Testis (tissue), 3 donors: ENCODE results near the gene PLPPR3. TPM values are rescaled to one million over a fixed set of nuclear protein-coding genes. Genes with fewer than 3 reads are reported as not detected.

ENCODE experiments used
- microRNA counts, 2 donors: library from miRNA; unstranded; fragments of <30 nt; microRNA quantifications; one replicate each; lab custom pipeline; 2016
- microRNA-seq, 2 donors: library from miRNA; unstranded; fragments of <30 nt; microRNA quantifications; one replicate each; pipeline ENCODE4, GENCODE V29; 2016; ENCODE audit warnings: borderline number of aligned reads in 2 of 2, borderline replicate concordance in 1 of 2
- polyA plus RNA-seq: library from polyadenylated mRNA; stranded (reverse); fragments of 350-450 nt; fragmentation: Illumina TruSeq; extraction: RNeasy Lipid Tissue Mini Kit (QIAGEN cat#74804); gene quantifications from one replicate; pipeline ENCODE4 v1.2.3, GENCODE V29; 2014; ENCODE audit warnings: low read depth, low replicate concordance; ENCODE audit not compliant: insufficient read depth
- small RNA-seq, 2 donors: library from RNA; depleted of rRNA; stranded (forward); fragments of <200 nt; gene quantifications; one replicate each; pipeline ENCODE3, GENCODE V24; 2016
- total RNA-seq, 2 donors: library from RNA; depleted of rRNA; stranded (reverse); fragments of >200 nt; gene quantifications; one replicate each; pipeline ENCODE4 v1.2.3, GENCODE V29; 2016

Gene PLPPR3
- total and polyA plus RNA-seq, 3 donors from 2014 or later = 2.7 to 20.1 (median 16.9) TPM

MicroRNAs encoded within 50 kb of the gene (microRNA counts, 767-probe panel; counts per million panel counts)
- microRNA hsa-miR-3187-3p (lab: Ali Mortazavi, UCI) = 0 to 152 counts per million in 2 donors

Small RNAs within 50 kb of the gene (microRNA-seq; reads per million reads assigned to microRNA genes)
- gene MIR3187 (7.6 reads per million in 2 donors), gene MIR4745 (0.70 to 4.1 reads per million in 2 donors)

Small RNAs within 50 kb of the gene (small RNA-seq; reads per million reads assigned to genes)
- gene MIR3187 = 0 reads per million in 2 donors

Other genes with a start within 250 kb of the PLPPR3 start
- gene BSG, start 249.4 kb downstream of the PLPPR3 start, total RNA-seq = 1,000 to 10,000 TPM; 1,391 to 1,458 TPM
- gene BSG, start 249.4 kb downstream of the PLPPR3 start, polyA plus RNA-seq = 870 TPM
- gene HCN2, start 232.1 kb downstream of the PLPPR3 start, total RNA-seq = 10 to 100 TPM in 1 of 2 donors, 1 to 10 TPM in 1; 6.6 to 12.4 TPM
- 5.5 TPM for gene HCN2, start 232.1 kb downstream of the PLPPR3 start, polyA plus RNA-seq
- 100 to 1,000 TPM; 116 to 137 TPM for gene POLRMT, start 188.4 kb downstream of the PLPPR3 start, total RNA-seq
- gene POLRMT, start 188.4 kb downstream of the PLPPR3 start, polyA plus RNA-seq = 178 TPM
- 1 to 10 TPM; 1.8 to 3.1 TPM for gene FGF22, start 182.1 kb downstream of the PLPPR3 start, total RNA-seq
- gene FGF22, start 182.1 kb downstream of the PLPPR3 start, polyA plus RNA-seq = 2.6 TPM
- gene RNF126, start 158.7 kb downstream of the PLPPR3 start, total RNA-seq = 100 to 1,000 TPM; 148 to 158 TPM
- 107 TPM for gene RNF126, start 158.7 kb downstream of the PLPPR3 start, polyA plus RNA-seq
- gene FSTL3, start 145.6 kb downstream of the PLPPR3 start, total RNA-seq = 100 to 1,000 TPM; 343 to 397 TPM
- 98.6 TPM for gene FSTL3, start 145.6 kb downstream of the PLPPR3 start, polyA plus RNA-seq
- not detected for gene PRSS57, start 126.5 kb downstream of the PLPPR3 start, total RNA-seq
- not detected for gene PRSS57, start 126.5 kb downstream of the PLPPR3 start, polyA plus RNA-seq
- 10 to 100 TPM; 35.5 to 47.8 TPM for gene PALM, start 113.0 kb downstream of the PLPPR3 start, total RNA-seq
- gene PALM, start 113.0 kb downstream of the PLPPR3 start, polyA plus RNA-seq = 46.4 TPM
- gene MISP, start 70.8 kb downstream of the PLPPR3 start, total RNA-seq = 1 to 10 TPM; 1.1 to 3.1 TPM
- 1.1 TPM for gene MISP, start 70.8 kb downstream of the PLPPR3 start, polyA plus RNA-seq
- 100 to 1,000 TPM; 168 to 196 TPM for gene PTBP1, start 24.5 kb downstream of the PLPPR3 start, total RNA-seq
- 116 TPM for gene PTBP1, start 24.5 kb downstream of the PLPPR3 start, polyA plus RNA-seq
- 1 to 10 TPM; 5.4 to 5.8 TPM for gene AZU1, start 5.9 kb upstream of the PLPPR3 start, total RNA-seq
- gene AZU1, start 5.9 kb upstream of the PLPPR3 start, polyA plus RNA-seq = 1.4 TPM
- gene PRTN3, start 19.0 kb upstream of the PLPPR3 start, total RNA-seq = 1 to 10 TPM; 1.0 to 1.8 TPM
- gene PRTN3, start 19.0 kb upstream of the PLPPR3 start, polyA plus RNA-seq = not detected
- under 1 TPM in 1 of 2 donors, not detected in 1; 0.74 TPM for gene ELANE, start 30.3 kb upstream of the PLPPR3 start, total RNA-seq
- 0.50 TPM for gene ELANE, start 30.3 kb upstream of the PLPPR3 start, polyA plus RNA-seq
- gene CFD, start 37.7 kb upstream of the PLPPR3 start, total RNA-seq = 100 to 1,000 TPM in 1 of 2 donors, 10 to 100 TPM in 1; 83.1 to 185 TPM
- gene CFD, start 37.7 kb upstream of the PLPPR3 start, polyA plus RNA-seq = 84.3 TPM
- 100 to 1,000 TPM in 1 of 2 donors, 10 to 100 TPM in 1; 94.7 to 124 TPM for gene MED16, start 71.2 kb upstream of the PLPPR3 start, total RNA-seq
- gene MED16, start 71.2 kb upstream of the PLPPR3 start, polyA plus RNA-seq = 50.7 TPM
- gene RNU6-9, start 71.5 kb upstream of the PLPPR3 start, total RNA-seq = not detected
- gene RNU6-9, start 71.5 kb upstream of the PLPPR3 start, polyA plus RNA-seq = not detected
- gene R3HDM4, start 91.3 kb upstream of the PLPPR3 start, total RNA-seq = 10 to 100 TPM; 24.6 to 30.1 TPM
- gene R3HDM4, start 91.3 kb upstream of the PLPPR3 start, polyA plus RNA-seq = 19.2 TPM
- not detected for gene KISS1R, start 95.4 kb upstream of the PLPPR3 start, total RNA-seq
- not detected for gene KISS1R, start 95.4 kb upstream of the PLPPR3 start, polyA plus RNA-seq
- 10 to 100 TPM; 15.3 to 26.5 TPM for gene ARID3A, start 104.1 kb upstream of the PLPPR3 start, total RNA-seq
- 38.2 TPM for gene ARID3A, start 104.1 kb upstream of the PLPPR3 start, polyA plus RNA-seq
- gene WDR18, start 162.4 kb upstream of the PLPPR3 start, total RNA-seq = 100 to 1,000 TPM in 1 of 2 donors, 10 to 100 TPM in 1; 70.9 to 108 TPM
- gene WDR18, start 162.4 kb upstream of the PLPPR3 start, polyA plus RNA-seq = 38.7 TPM
- gene GRIN3B, start 178.5 kb upstream of the PLPPR3 start, total RNA-seq = 1 to 10 TPM; 1.3 to 2.4 TPM
- gene GRIN3B, start 178.5 kb upstream of the PLPPR3 start, polyA plus RNA-seq = 1.1 TPM
- gene TMEM259, start 199.2 kb upstream of the PLPPR3 start, total RNA-seq = 100 to 1,000 TPM; 339 to 405 TPM
- gene TMEM259, start 199.2 kb upstream of the PLPPR3 start, polyA plus RNA-seq = 164 TPM
- gene RNU6-2, start 199.6 kb upstream of the PLPPR3 start, total RNA-seq = not detected
- not detected for gene RNU6-2, start 199.6 kb upstream of the PLPPR3 start, polyA plus RNA-seq
- 10 to 100 TPM; 19.1 to 28.0 TPM for gene CNN2, start 204.7 kb upstream of the PLPPR3 start, total RNA-seq
- 36.4 TPM for gene CNN2, start 204.7 kb upstream of the PLPPR3 start, polyA plus RNA-seq
- 10 to 100 TPM; 12.1 to 14.6 TPM for gene ABCA7, start 218.2 kb upstream of the PLPPR3 start, total RNA-seq
- 7.3 TPM for gene ABCA7, start 218.2 kb upstream of the PLPPR3 start, polyA plus RNA-seq
- 10 to 100 TPM; 20.7 to 31.7 TPM for gene ARHGAP45, start 245.2 kb upstream of the PLPPR3 start, total RNA-seq
- 14.1 TPM for gene ARHGAP45, start 245.2 kb upstream of the PLPPR3 start, polyA plus RNA-seq